Stimulated activated naive CD8-positive, alpha-beta T cell treated with anti-CD3 and anti-CD28 coated beads, Interleukin-15, Interleukin-2, amounts not matched to agents 100 U/mL and 50 U/mL, for 24 hours (primary cell): Measurements from ENCODE around the gene HSPB6.

ENCODE experiments used
- ATAC-seq: fragments of 150-1000 bp; cut with Tn5 transposase; one replicate; pipeline ENCODE4 v1.10.0; 2021
- DNase-seq: peaks from one replicate; pipeline ENCODE4 v3.0.0; 2021

HSPB6 gene

GRCh38 chr19:35746087-35746462 is 10.8 kb downstream of the HSPB6 start:
- no peak for ATAC-seq
- no peak for DNase-seq

- DNase-seq (peak; percentile 95), ATAC-seq (peak; percentile 57)
Observed at GRCh38 chr19:35745328-35746086, 11.3 kb downstream of the HSPB6 start, which contains the start of the genes PSENEN and U2AF1L4. Gene PSENEN, plus strand, starts transcription at chr19:35745651. Its CDS starts 280 bp downstream, at chr19:35745931. Gene U2AF1L4, minus strand, starts transcription at chr19:35745418. Its CDS starts 27 bp downstream, at chr19:35745391.

- peak; percentile 53 for ATAC-seq
- DNase-seq: peak; percentile 93
Observed at GRCh38 chr19:35744430-35745327, 12.2 kb downstream of the HSPB6 start.

GRCh38 chr19:35743640-35744429 is 13.0 kb downstream of the HSPB6 start:
- peak; percentile 26 for DNase-seq
- no peak for ATAC-seq

- ATAC-seq (peak; percentile 3), DNase-seq (peak; percentile 86)
Observed at GRCh38 chr19:35742121-35742724, 14.6 kb downstream of the HSPB6 start, which contains the start of gene IGFLR1. Gene IGFLR1, minus strand, starts transcription at chr19:35742452. Its CDS starts 1,272 bp downstream, at chr19:35741180.

GRCh38 chr19:35741203-35741515 is 15.7 kb downstream of the HSPB6 start:
- DNase-seq (no peak), ATAC-seq (no peak)

- ATAC-seq (peak; percentile 73), DNase-seq (peak; percentile 98)
Observed at GRCh38 chr19:35740423-35741202, 16.2 kb downstream of the HSPB6 start.

- DNase-seq (no peak), ATAC-seq (peak; percentile 10)
Observed at GRCh38 chr19:35740108-35740422, 16.8 kb downstream of the HSPB6 start.

- DNase-seq: no peak
- no peak for ATAC-seq
Observed at GRCh38 chr19:35739275-35740107, 17.3 kb downstream of the HSPB6 start.

GRCh38 chr19:35738887-35739229 is 18.0 kb downstream of the HSPB6 start:
- no peak for ATAC-seq
- DNase-seq: no peak

- no peak for DNase-seq
- no peak for ATAC-seq
Observed at GRCh38 chr19:35738021-35738886, 18.6 kb downstream of the HSPB6 start.

GRCh38 chr19:35736913-35737886 is 19.6 kb downstream of the HSPB6 start:
- no peak for ATAC-seq
- DNase-seq: peak; percentile 39

GRCh38 chr19:35734889-35735288 is 21.9 kb downstream of the HSPB6 start:
- ATAC-seq: no peak

GRCh38 chr19:35734273-35734672 is 22.6 kb downstream of the HSPB6 start:
- DNase-seq: no peak
- ATAC-seq: no peak

More at GRCh38 chr19:35734889-35735288, 21.9 kb downstream of the HSPB6 start:
- DNase-seq: no peak

- ATAC-seq (no peak), DNase-seq (no peak)
Observed at GRCh38 chr19:35733180-35734125, 23.4 kb downstream of the HSPB6 start.

GRCh38 chr19:35732540-35733179 is 24.2 kb downstream of the HSPB6 start:
- no peak for ATAC-seq

More at GRCh38 chr19:35732540-35733179, 24.2 kb downstream of the HSPB6 start:
- DNase-seq: no peak
